MM.1S (cell line): ENCODE results near the gene ISG20.

Experiments used
- EZH2 ChIP-seq: fragments of 300-600 bp; sonication (generic); optimal IDR thresholded peaks from 2 replicates; pipeline ENCODE3; 2017; ENCODE audit warnings: low read depth, mild to moderate bottlenecking, antibody characterized with exemption, low read length, mixed read lengths
- EZH2phosphoT487 ChIP-seq: fragments of 300-600 bp; sonication (generic); IDR thresholded peaks from 2 replicates; pipeline ENCODE4 v1.6.1; 2018; ENCODE audit warnings: antibody characterized with exemption, low read length
- TF ChIP-seq, protein P1 (sequence below): fragments of 300-600 bp; sonication (generic); IDR thresholded peaks from 2 replicates; pipeline ENCODE4 v1.5.1; 2016; ENCODE audit warnings: antibody characterized with exemption, low read length, mixed read lengths

DNA sequence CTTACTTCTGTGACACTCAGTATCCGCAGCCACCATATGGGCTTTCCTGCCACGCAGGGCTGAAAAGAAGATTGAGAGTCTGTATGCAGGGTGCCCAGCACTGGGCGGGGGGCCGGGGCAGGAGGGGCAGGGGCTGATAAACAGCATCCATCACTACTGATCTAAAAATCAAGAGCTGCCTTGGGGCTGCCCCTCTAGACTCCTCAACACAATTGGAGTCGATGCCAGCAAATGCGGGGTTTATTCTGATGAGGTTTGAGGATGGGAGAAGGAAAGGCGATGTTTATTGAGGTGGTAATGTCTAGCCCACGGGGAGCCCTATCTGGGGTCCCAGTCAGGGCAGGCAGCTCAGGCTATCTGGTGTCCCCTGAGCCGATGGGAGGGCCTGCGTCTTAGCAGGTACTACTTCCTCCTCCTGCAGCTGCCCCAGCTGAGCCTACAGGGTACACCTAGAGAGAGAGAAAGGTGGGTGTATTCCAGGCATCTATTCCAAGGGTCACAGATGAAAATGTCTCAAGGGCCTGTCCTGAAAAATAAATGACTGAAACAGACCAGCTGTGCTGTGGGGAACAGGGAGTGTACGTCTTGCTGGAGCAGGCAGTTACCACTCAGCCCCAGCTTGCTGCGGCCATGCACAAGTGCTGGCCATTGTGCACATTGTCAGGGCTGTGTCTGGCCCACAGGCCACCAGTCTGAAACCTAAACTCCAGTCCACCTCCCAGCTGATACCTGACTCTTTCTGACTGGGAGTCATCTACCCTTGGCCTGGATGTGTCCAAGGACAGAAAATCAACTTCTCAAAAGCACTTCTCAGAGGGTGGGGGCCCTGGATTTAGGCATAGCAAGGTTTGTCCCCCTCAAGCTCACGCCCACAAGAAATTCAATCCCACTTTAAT lies 19.5 kb downstream of the ISG20 start:
- TF ChIP-seq EZH2, result no peak
- TF ChIP-seq, protein P1, sequence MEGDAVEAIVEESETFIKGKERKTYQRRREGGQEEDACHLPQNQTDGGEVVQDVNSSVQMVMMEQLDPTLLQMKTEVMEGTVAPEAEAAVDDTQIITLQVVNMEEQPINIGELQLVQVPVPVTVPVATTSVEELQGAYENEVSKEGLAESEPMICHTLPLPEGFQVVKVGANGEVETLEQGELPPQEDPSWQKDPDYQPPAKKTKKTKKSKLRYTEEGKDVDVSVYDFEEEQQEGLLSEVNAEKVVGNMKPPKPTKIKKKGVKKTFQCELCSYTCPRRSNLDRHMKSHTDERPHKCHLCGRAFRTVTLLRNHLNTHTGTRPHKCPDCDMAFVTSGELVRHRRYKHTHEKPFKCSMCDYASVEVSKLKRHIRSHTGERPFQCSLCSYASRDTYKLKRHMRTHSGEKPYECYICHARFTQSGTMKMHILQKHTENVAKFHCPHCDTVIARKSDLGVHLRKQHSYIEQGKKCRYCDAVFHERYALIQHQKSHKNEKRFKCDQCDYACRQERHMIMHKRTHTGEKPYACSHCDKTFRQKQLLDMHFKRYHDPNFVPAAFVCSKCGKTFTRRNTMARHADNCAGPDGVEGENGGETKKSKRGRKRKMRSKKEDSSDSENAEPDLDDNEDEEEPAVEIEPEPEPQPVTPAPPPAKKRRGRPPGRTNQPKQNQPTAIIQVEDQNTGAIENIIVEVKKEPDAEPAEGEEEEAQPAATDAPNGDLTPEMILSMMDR, result no peak
- TF ChIP-seq EZH2phosphoT487, result no peak
